GM20000 (cell line): ENCODE results near the gene TNFRSF8.

ENCODE experiments used
- DNase-seq: peaks from one replicate; pipeline ENCODE4 v3.0.0; 2012; ENCODE audit warnings: low spot score
- CTCF ChIP-seq: IDR thresholded peaks from 2 replicates; pipeline ENCODE4 v1.5.1; 2012; ENCODE audit warnings: mild to moderate bottlenecking, control low read depth; ENCODE audit errors: extremely low read depth, missing control alignments

The TNFRSF8 gene

GRCh38 chr1:12179111-12179519 is 116.0 kb downstream of the TNFRSF8 start:
- DNase-seq = no peak
- no peak for TF ChIP-seq CTCF

- TF ChIP-seq CTCF = no peak
- DNase-seq = no peak
Observed at GRCh38 chr1:12179676-12180075, 116.6 kb downstream of the TNFRSF8 start.

DNA sequence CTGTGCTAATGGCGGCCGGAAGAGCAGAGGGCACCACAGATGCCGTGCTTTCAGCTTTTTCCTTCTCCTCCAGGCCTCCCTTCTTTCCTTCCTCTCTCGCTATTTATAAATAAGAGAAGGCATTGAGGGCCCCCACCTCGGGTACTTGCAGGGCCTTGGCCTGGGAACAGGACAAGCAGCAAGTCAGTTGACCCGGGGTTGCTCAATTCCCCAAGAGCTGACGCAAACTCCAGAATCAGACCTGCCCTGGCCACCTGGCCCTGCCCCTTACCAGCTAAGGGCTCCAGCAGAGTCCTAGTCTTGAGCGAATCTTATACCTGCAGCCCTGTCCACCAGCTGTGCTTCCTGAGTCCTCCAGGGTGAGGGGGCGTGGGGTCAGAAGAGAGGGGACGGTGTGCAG is 117.2 kb downstream of the TNFRSF8 start:
- TF ChIP-seq CTCF = no peak
- DNase-seq = no peak

DNA sequence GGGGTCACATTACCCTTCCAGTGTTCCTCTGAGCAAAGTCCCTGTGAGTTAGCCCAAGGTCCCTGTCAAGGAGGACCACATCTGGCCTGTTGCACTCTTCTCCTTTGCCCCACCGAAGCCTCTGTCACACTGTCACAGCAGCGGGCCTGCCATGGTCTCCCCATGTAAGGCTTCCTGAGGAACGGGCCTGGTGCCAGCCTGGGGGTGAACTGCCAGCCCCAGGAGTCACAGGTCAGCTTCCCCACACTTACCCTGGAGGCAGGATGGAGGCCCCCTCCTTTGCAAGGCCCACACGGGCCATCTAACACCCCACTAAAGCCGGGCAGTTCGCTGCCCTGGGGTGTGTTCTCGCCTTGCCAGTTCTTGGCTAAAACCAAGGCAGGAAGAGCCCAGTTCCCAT is 117.8 kb downstream of the TNFRSF8 start:
- no peak for DNase-seq
- TF ChIP-seq CTCF = no peak

- no peak for DNase-seq
- no peak for TF ChIP-seq CTCF
Observed at GRCh38 chr1:12181568-12181967, 118.5 kb downstream of the TNFRSF8 start.

DNA sequence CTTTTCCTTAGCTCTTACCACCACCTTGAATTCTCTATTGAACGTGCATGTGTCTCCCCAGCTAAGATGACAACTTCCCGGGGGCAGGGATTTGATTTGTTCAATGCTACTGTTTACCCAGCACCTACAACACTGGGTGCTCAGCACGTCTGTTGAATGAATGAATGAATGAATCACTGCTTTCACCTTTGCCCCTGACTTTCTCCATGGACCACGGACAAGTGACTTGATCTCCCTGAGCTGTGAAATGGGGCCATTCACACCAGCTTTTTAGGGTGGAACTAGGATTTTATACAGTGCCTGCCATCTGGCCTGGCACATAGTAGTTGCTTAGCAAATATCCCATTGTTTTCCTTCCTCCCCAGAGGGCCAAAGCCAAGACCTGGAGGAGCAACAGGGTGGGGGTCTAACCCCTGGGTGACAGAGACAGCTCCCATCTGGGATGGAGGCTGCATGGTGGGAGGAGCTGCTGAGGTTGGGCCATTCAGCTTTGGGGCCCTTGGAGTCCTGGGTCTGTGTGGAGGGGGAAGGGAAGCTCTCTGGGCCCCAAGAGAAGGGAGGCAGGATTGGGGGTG is 119.4 kb downstream of the TNFRSF8 start:
- DNase-seq = no peak
- TF ChIP-seq CTCF = no peak

- no peak for DNase-seq
- TF ChIP-seq CTCF = no peak
Observed at GRCh38 chr1:12183095-12183794, 120.1 kb downstream of the TNFRSF8 start.
